SHP77 treated with DMSO at 0.1 percent for 48 hours (cell line): ENCODE measurements around the gene TUNAR.
"Not testable (repeated sequence)": the region's sequence is repeated elsewhere in the genome, so short reads cannot be mapped to it uniquely, and the experiment has no call there.

Source experiments
- DNase-seq: peaks from one replicate; lab custom pipeline; 2025; lab: John Stamatoyannopoulos, UW

TUNAR gene

DNA sequence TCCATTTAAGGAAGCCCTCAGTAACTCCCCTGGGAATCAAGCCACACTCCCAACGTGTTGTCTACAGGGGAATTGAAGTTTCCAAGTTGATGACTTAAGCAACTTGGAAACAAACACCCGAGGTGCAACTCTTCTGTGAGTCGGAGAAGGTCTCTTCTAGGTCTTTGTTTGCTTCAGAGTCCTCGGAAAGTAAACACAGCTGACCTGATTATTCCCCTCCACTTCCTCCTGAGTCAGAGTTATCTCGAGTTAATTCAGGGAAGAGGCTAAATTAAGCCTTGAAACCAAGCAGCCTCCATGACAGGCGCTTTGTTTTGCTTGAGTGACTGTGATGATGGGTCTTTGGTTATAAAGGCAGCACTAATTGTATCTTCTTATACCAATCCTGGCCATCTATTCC is 41.8 kb downstream of the TUNAR start:
- no peak for DNase-seq

DNA sequence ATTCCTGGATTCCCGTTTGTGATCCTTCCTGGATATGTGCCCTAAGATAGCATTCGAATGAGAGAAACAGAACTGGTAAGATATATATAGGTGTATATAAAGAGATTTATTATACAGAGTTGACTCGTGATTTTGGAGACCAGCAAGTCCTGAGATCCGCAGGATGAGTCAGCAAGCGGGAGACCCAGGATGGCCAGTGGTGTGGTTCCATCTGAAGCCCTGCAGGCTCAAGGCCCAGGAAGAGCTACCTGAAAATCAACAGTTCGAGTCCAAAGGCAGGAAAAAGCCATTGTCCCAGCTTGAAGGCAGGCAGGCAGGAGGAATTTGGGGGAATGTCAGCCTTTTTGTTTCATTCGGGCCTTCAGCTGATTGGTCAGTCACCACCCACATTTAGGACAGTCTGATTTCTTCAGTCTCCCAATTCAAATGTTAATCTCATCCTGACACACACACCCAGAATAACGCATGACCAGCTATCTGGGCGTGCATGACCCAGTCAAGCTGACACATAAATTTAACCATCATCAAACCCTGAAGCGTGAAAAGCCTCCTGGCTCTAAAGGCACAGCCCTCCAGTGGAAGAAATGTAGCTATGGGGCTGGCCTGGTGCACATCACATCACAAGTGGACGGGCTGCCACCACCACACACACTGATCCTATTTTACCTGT is 44.3 kb downstream of the TUNAR start:
- no peak for DNase-seq

DNA sequence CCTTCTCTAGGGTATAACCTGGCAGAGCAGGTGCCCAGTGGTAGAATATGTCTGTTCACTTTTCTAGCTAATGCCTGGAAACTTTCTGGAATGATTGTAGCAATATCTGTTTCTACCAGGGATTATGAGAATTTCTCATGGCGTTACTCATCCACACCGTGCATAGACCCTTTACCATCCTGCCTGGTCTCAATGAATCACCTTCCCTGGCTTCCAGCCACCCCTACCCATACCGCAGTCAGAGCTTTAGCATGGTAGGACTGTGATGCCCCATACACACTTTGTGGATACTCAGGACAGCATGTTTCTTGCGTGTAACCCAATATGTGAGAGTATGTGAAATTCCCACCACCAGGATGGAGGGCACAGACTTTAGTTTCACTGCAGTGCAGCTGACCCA is 45.4 kb downstream of the TUNAR start:
- DNase-seq, result no peak

DNA sequence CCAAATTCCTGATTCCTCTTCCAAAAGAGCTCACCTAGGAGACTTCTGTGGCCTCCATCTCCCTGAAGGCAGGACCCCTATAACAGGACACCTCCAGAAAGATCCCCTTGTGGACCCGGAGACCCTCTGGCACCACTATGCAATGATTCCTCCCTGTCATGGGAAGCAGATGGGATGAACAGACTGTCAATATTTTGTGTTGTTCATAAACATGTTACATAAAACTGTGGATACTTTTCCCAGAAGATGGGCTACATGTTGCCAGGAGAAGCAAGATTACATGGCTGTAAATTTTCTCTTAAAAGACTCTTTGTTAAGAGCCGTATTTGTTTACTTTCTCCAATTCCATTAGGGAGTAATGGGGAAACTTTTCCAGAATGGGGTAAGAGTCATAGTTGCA is 52.1 kb downstream of the TUNAR start:
- no peak for DNase-seq

DNA sequence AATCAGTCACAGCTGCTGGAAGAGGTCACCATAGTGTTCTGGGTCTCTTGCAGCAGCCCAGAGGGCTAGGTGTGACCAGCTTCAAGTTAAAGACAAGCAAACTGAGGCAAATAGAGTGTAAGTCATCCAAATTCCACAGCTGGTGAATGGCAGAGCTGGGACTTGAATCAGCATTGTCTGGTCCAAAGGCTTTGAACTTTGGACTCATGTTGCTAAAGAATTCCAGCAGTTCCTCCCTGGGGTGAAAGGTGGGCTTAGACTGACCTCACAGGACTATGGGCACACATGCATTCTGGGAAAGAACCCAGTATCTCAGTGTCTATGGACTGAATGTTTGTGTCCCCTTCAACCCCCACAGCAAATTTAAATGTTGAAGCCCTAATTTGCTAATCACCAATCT is 54.8 kb downstream of the TUNAR start:
- DNase-seq, result no peak

DNA sequence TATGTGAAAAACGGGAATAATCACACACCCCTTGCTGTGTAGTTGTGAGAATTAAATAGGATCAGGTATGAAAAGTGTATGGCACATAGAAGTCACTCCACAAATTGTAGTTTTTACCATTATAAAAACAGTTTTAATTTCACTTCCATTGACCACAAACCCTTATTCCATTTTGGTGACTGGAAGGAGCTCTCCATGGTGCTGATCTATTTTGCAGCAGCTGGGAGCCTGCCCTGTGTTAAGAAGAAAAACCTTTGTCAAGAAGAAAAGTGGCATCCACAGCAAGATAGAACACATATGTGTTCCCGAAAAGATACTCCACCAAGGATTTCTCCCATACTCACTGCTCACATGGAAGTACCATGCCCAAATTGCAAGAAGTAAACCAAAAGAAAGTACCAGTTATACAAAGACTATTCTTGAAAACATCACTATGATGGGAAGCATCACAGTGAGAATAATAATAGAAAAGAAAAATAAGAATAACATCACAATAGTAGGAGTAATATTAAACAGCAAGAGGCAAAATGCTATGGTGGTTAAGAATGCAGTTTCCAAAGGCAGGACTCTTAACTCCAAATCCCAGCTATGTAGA is 58.7 kb downstream of the TUNAR start:
- DNase-seq, result no peak

DNA sequence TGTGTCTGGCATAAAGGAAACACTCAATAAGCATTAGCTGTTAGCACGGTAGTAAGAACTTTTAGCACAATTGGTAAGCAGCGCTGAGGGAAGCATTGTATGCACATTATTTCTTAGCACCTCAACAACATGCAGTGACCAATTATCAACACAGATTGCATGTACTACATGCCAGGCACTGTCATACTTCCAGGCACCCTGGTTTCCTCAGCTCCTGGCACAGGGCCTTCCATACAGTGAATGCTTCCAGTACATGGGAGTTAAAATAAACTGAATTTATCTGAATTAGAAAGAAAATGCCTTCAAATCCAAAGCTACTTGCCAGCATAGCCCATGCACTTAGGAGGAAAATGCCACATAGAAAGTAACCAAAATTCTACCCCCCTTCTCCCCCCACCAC is 59.4 kb downstream of the TUNAR start:
- no peak for DNase-seq

DNA sequence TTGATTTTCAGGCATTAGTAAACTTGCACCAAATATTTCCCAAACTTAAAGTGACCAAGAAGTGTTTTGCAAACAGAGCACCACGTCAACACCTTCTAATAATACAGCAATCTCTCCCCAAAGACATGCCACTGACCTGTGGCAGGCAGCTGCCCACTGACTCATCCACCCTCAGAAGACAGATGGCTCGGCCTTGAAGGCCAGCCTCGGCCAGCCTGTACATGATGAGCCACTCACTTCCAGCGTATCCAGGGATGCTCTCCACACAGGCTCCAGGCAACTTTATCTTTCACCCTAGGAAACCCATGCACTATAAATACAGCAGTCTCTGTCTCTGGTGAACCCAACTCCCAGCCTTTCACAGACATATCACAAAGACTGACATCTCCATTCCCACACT is 62.7 kb downstream of the TUNAR start:
- no peak for DNase-seq

DNA sequence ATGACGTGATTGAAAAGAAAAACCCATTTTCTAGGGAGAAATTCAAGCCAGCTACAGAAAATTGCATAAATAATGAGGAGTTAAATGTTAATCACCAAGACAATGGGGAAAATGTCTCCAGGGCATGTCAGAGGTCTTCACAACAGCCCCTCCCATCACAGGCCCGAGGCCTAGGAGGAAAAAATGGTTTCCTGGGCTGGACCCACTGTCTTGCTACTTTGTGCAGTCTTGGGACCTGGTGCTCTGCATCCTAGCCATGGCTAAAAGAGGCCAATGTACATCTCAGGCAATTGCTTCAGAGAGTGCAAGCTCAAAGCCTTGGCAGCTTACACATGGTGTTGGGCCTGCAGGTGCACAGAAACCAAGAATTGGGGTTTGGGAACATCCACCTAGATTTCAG is 65.3 kb downstream of the TUNAR start:
- no peak for DNase-seq

DNA sequence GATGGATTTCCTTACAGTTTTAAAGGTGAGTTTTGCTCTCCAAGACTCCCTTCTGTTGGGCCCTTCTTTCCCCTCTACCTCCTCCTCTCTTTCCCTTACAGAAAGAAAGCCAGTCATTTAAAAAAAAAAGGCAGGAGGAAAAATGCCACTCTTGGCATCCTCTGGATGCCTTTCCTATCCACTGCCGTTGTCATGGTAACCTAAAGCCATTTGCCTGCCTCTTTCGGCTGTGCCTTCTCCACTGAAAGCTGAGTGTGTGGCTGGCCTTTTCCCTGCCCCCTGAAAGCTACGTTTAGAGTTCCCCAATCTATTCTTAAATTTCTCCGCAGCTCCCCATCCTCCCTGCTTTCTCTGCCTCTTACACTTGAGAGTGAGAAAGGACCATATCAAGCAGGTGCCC is 67.1 kb downstream of the TUNAR start:
- DNase-seq, result no peak

DNA sequence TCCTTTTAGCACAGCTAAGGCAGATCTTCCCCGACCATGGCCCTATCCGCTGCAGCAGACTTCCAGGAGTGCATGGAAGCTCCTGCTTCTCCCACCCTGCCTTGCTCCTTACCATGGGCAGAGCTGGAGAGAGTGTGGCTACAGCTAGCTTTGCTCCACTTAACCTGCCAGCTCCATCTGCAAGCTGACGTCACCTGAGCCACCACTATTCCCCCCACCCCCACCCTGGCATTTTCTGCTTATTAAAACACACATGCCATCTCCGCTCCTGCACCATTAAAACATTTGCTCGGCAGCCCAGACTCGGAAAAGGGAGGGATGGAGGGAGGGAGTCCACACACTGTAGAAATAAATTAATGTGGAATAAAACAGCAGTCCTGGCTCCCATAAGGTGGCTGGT is 67.8 kb downstream of the TUNAR start:
- DNase-seq, result no peak

DNA sequence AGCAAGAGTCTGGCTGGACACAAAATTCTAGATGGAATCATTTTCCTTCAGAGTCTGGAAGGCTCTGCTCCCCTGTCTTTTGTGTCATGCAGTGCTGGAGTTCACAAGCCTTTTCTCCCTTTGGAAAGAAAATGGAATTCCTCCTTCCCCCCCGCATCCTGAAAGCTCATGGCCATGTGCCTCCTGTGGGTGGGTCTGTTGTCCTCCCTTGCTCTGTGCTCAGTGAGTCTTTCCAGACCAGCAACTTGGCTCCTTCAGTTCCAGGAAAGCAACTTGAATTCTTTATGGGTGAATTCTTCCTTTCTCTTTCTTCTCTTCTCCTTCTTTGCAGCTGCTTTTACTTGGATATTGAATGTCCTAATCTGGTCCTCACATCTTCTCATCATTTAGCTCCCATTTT is 70.2 kb downstream of the TUNAR start:
- no peak for DNase-seq

DNA sequence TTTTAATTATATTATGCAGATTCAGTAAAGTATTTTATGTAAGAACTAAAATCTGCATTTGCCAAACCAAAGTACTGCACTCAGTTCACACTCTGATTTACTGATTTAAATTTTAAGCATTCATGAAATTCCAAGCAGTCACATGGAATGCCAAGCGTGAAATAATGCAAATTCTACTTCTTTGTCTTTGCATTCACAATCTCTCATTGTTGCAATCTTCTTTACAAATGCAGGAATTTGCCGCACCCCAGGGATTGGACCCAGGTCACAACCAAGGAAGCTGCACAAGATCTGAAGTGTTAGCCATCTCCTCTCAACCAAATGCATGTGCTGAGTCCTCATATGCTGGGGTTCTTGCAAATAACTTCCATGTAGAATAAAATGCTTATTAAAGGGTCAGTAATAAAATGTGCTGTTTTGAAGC is 71.9 kb downstream of the TUNAR start:
- no peak for DNase-seq

DNA sequence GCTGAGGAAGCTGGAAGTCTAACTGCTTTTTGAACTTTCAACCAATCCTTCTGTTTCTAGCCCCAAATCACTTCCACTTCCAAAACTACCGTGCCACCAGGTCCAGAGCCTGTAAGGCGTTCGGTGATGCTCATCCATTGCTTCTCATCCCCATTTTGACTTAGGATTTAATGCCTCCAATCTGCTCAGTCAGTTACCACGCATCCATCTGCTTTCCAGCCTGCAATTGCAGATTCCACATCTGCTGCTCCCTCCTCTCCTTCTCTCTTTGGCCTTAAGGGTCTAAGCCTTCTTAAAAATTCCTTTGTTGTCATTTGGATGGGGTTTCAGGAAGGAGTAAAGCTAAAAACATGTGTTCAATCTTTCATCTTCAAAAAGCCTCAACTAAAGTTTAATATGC is 74.7 kb downstream of the TUNAR start:
- no peak for DNase-seq

DNA sequence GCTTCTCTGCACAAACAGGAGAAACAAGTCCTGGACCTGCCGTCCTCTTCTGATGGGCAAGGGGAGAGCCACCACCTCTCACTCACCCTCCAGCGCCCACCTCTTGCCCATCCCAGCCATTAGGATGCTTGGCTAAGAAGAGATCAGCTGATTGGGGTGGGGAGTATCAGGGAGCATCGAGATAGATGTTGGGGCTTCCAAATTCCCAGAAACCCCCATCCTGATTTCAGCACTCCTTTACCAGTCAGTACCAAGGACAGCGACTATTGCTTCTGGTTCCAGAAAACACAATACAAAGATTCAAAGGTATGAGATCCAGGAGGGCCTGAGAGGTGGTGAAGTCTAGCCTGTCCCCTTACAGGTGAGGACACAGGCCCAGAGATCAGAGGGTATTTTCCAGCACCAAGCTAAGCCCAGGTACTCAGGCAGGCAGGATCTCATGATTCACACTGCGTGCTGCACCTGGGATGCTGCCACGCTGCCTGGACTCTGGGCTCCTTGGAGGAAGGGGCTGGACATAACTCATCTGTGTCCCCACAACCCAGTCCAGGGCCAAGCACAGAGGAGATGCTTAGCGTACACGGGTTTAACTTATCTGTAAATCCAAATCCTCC is 76.6 kb downstream of the TUNAR start:
- no peak for DNase-seq

DNA sequence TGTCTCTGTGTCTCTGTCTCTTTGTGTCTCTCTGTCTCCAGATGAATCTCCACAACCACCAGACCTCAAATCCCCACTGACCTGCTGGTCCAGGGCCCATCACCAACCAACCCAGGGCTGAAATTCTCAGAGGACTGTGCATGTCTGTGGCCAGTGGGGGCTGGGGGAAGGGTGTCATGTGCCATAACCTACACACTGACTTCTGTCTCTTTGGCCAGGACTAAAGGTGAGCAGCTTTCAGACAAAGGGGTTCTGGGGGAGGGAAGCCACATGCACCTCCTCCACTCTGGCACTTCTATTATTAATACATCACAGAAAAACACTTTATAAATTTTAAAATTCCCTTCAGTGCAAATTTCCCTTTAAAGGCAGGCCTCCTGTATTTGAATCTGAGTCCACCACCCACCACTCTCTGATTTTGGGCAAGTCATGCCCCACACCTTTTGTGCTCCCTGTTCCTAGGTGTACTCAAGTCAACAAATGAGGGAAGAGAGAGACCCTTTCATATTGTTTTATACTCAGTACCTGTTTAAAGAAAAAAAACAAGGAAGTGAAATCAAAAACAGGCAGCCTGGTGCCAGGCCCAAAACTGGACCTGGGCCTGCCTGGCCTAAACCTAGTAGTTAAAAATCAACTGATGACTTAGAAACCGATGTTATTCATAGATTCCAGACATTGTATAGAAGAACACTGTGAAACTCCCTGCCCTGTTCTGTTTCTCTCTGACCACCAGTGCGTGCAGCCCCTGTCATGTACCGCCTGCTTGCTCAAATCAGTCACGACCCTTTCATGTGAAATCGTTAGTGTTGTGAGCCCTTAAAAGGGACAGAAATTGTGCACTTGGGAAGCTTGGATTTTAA is 80.2 kb downstream of the TUNAR start:
- DNase-seq, result no peak

DNA sequence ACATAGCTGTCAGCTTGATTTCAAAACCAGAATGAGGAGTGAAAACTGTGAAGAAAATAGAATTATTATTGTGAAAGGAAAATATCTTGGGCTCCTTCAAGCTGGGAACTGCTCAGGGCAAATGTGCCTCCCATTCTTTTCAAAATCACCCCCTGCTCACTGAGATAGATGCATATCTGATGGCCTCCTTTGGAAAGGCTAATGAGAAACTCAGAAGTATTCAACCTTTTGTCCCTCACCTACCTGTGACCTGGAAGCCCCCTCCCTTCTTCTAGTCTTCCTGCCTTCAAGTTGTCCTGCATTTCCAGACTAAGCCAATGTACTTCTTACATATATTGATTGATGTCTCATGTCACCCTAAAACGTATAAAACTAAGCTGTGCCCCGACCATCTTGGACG is 81.5 kb downstream of the TUNAR start:
- DNase-seq, result no peak

DNA sequence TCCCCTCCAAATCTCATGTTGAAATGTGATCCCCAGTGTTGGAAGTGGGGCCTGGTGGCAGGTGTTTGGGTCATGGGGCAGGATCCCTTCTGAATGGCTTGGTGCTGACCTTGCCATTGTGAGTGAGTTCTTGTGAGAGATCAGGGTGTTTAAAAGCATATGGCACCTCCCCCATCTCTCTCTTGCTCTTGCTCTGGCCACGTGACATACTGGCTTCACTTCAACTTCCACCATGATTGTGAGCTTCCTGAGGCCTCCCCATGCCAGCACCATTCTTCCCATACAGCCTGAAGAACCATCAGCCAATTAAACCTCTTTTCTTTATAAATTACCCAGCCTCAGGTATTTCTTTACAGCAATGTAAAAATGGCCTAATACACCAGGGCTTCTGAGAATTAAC is 82.7 kb downstream of the TUNAR start:
- no peak for DNase-seq

DNA sequence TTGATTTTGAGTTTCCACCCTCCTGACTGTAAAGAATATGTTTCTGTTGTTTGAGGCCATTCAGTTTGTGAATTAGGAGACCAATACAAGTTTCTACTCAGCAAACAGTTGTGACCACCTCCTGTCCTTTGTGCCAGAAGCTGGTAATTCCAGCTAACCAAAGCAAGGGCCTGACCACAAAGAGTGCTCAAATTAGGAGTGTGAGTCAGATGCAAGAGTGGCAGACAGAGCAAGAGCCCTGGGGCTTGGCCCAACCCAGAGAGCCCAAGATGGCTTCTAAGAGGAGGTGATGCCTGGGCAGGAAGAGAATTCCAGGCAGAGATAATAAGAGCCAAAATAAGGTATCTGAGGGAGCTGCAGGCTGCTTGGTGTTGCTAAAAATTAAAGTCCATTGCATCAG is 84.8 kb downstream of the TUNAR start:
- no peak for DNase-seq

DNA sequence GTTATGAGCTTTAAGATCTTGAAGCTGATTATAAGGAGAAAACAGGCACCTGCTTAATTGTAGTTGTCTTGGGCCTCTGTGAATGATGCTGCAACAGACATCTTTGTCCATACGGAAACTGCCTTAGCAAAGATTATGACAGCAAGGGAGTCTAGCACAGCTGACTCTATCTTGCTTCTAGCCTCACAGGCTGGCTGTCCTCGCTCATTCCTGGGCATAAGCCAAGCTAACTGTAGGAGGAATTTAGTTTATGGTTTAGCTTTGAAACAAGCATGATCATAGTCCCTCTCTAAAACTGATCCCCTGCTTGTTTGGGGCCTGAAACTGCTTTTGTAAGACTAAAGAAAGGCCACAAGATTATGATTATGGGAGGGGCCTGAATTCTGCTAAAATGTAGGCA is 88.3 kb downstream of the TUNAR start:
- no peak for DNase-seq

DNA sequence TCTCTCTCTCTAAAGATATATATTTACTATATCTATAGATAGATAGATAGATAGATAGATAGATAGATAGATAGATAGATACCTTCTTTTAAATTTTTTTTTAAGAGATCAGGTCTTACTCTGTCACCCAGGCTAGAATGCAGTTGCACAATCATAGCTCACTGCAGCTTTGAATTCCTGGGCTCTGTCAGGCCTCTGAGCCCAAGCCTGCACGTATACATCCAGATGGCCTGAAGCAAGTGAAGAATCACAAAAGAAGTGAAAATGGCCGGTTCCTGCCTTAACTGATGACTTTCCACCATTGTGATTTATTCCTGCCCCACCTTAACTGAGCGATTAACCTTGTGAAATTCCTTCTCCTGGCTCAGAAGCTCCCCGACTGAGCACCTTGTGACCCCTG is 91.4 kb downstream of the TUNAR start:
- DNase-seq, result not testable (repeated sequence)
